GM23338 (cell line): Measurements from ENCODE around the gene HDAC8. TPM values are rescaled to one million over a fixed set of nuclear protein-coding genes. Genes with fewer than 3 reads are reported as not detected.

ENCODE experiments used
- ATAC-seq: fragments of 200-7000 bp; cut with Tn5 transposase; 3 replicates; pipeline ENCODE4 v1.9.1; 2020
- DNase-seq: peaks from one replicate; pipeline ENCODE4 v3.0.0-alpha.2; 2015; ENCODE audit warnings: low spot score
- H2AFZ ChIP-seq: fragments of 200-600 bp; sonication (generic); 2 replicates; pipeline ENCODE4 v1.8.0; 2016; ENCODE audit warnings: antibody characterized with exemption, mild to moderate bottlenecking, moderate library complexity
- H3F3A ChIP-seq: fragments of 200-600 bp; sonication (generic); replicated peaks from 2 replicates; pipeline ENCODE4 v1.8.0; 2017; ENCODE audit warnings: antibody characterized with exemption, mixed run types, low read depth
- H3K27ac ChIP-seq: fragments of 200-600 bp; sonication (generic); 2 replicates; pipeline ENCODE4 v1.6.1; 2016; ENCODE audit warnings: low read depth
- H3K27me3 ChIP-seq: fragments of 200-600 bp; sonication (generic); 2 replicates; pipeline ENCODE4 v1.8.0; 2016; ENCODE audit warnings: mild to moderate bottlenecking, mixed run types, moderate library complexity; ENCODE audit not compliant: insufficient read depth
- H3K36me3 ChIP-seq: fragments of 200-600 bp; sonication (generic); 2 replicates; pipeline ENCODE4 v1.8.0; 2016; ENCODE audit warnings: mild to moderate bottlenecking; ENCODE audit not compliant: insufficient read depth
- H3K4me1 ChIP-seq: fragments of 200-600 bp; sonication (generic); 2 replicates; pipeline ENCODE4 v1.8.0; 2016; ENCODE audit warnings: mild to moderate bottlenecking, moderate library complexity; ENCODE audit not compliant: insufficient read depth
- H3K4me2 ChIP-seq: fragments of 200-600 bp; sonication (generic); 2 replicates; pipeline ENCODE4 v1.7.1; 2017; ENCODE audit warnings: mixed run types
- H3K4me3 ChIP-seq: fragments of 200-600 bp; sonication (generic); 2 replicates; pipeline ENCODE4 v1.6.1; 2016; ENCODE audit warnings: mixed run types
- H3K79me2 ChIP-seq: fragments of 200-600 bp; sonication (generic); replicated peaks from 2 replicates; pipeline ENCODE4 v1.8.0; 2017; ENCODE audit warnings: mild to moderate bottlenecking; ENCODE audit not compliant: insufficient read depth
- H3K9me2 ChIP-seq: fragments of 200-600 bp; sonication (generic); 2 replicates; pipeline ENCODE4 v1.8.0; 2017; ENCODE audit not compliant: insufficient read depth
- H4K20me1 ChIP-seq: fragments of 200-600 bp; sonication (generic); replicated peaks from 2 replicates; pipeline ENCODE4 v1.8.0; 2017; ENCODE audit warnings: mild to moderate bottlenecking; ENCODE audit not compliant: insufficient read depth
- H3K27ac Mint-ChIP-seq: 2 replicates; pipeline ENCODE4 v1.8.0; 2020; ENCODE audit warnings: inconsistent platforms, mild to moderate bottlenecking, moderate library complexity, mixed read lengths
- H3K27me3 Mint-ChIP-seq: 3 replicates; pipeline ENCODE4 v1.8.0; 2022; ENCODE audit warnings: low read depth, mild to moderate bottlenecking, moderate library complexity, mixed read lengths, inconsistent platforms; ENCODE audit not compliant: insufficient read depth, poor library complexity
- H3K36me3 Mint-ChIP-seq: 3 replicates; pipeline ENCODE4 v1.8.0; 2021; ENCODE audit warnings: low read depth, mild to moderate bottlenecking, inconsistent platforms, moderate library complexity, mixed read lengths
- H3K4me1 Mint-ChIP-seq: 3 replicates; pipeline ENCODE4 v1.8.0; 2020; ENCODE audit warnings: mild to moderate bottlenecking, inconsistent platforms, mixed read lengths
- H3K4me3 Mint-ChIP-seq: 3 replicates; pipeline ENCODE4 v1.8.0; 2021; ENCODE audit warnings: moderate library complexity, mild to moderate bottlenecking, inconsistent platforms, mixed read lengths
- H3K9me3 Mint-ChIP-seq: 3 replicates; pipeline ENCODE4 v1.8.0; 2020; ENCODE audit warnings: moderate library complexity, mild to moderate bottlenecking, inconsistent platforms, mixed read lengths
- CREB1 ChIP-seq: fragments of 250-450 bp; sonication (Bioruptor Pico); IDR thresholded peaks from 2 replicates; pipeline ENCODE4 v1.5.0; 2020; ENCODE audit warnings: low read depth, mild to moderate bottlenecking, moderate library complexity
- CTCF ChIP-seq, 2 experiments: fragments of 200-600 bp in 1 of 2; sonication (generic) in 1 of 2; conservative IDR thresholded peaks; 2 replicates each; pipeline versions ENCODE4 v1.5.1 to v1.6.1; 2016 to 2017; ENCODE audit warnings: antibody characterized with exemption in 2 of 2, low read depth in 2 of 2, mild to moderate bottlenecking in 2 of 2, moderate library complexity in 1 of 2
- ETS1 ChIP-seq: IDR thresholded peaks from 2 replicates; pipeline ENCODE4 v1.6.1; 2016; ENCODE audit warnings: antibody characterized with exemption
- EZH2 ChIP-seq: fragments of 200-600 bp; sonication (generic); IDR thresholded peaks from one replicate; pipeline ENCODE4 v1.8.0; 2017; ENCODE audit warnings: antibody characterized with exemption, mild to moderate bottlenecking, low read depth; ENCODE audit not compliant: unreplicated experiment
- EZH2phosphoT487 ChIP-seq: fragments of 200-600 bp; sonication (generic); IDR thresholded peaks from one replicate; pipeline ENCODE4 v1.8.1; 2018; ENCODE audit warnings: antibody characterized with exemption; ENCODE audit not compliant: unreplicated experiment
- JUNB ChIP-seq: IDR thresholded peaks from one replicate; pipeline ENCODE4 v1.6.1; 2016; ENCODE audit warnings: antibody characterized with exemption; ENCODE audit not compliant: unreplicated experiment
- NANOG ChIP-seq: IDR thresholded peaks from 2 replicates; pipeline ENCODE4 v1.6.1; 2016; ENCODE audit warnings: antibody characterized with exemption, borderline replicate concordance
- POLR2AphosphoS5 ChIP-seq: IDR thresholded peaks from 2 replicates; pipeline ENCODE4 v1.6.1; 2016; ENCODE audit warnings: antibody characterized with exemption, low read depth
- REST ChIP-seq: IDR thresholded peaks from one replicate; pipeline ENCODE4 v1.6.1; 2018; ENCODE audit warnings: antibody characterized with exemption; ENCODE audit not compliant: unreplicated experiment
- ZNF114 ChIP-seq: fragments of 250-450 bp; sonication (Bioruptor Pico); IDR thresholded peaks from 2 replicates; pipeline ENCODE4 v1.5.0; 2020; ENCODE audit warnings: mild to moderate bottlenecking, moderate library complexity
- ZNF462 ChIP-seq: fragments of 250-450 bp; sonication (Bioruptor Pico); IDR thresholded peaks from 2 replicates; pipeline ENCODE4 v1.5.0; 2020; ENCODE audit warnings: mild to moderate bottlenecking, moderate library complexity
- polyA plus RNA-seq: library from polyadenylated mRNA; unstranded; fragments of >200 nt; fragmentation: Nextera tagmentation; extraction: Ambion mirVana; gene quantifications from 2 replicates; pipeline ENCODE4 v1.2.1, GENCODE V29; 2016
- total RNA-seq: library from RNA; depleted of rRNA; stranded (reverse); fragments of >200 nt; shearing (Covaris generic); gene quantifications from 2 replicates; pipeline ENCODE4 v1.2.3, GENCODE V29; 2014

HDAC8 gene
- total and polyA plus RNA-seq, 2 experiments from 2014 or later, result 21.6 to 28.7 TPM

GRCh38 chrX:72539822-72540221 lies 32.8 kb downstream of the HDAC8 start:
- Mint-ChIP-seq H3K36me3 (no peaks in the 10 kb centered on the region; the same call in 2 of the 3 replicates), H3K4me1 (no peaks in the 10 kb centered on the region), H3K27ac (no peak overlapping the region), H3K9me3 (no peaks in the 10 kb centered on the region), H3K27me3 (no peaks in the 10 kb centered on the region), H3K4me3 (no peak overlapping the region)
- H3K4me3 ChIP-seq, result no peak overlapping the region
- no peak overlapping the region for H3K27ac ChIP-seq
- H3K9me2 ChIP-seq, result no peaks in the 10 kb centered on the region
- ATAC-seq, result no peak
- no peaks in the 10 kb centered on the region for H4K20me1 ChIP-seq
- H2AFZ ChIP-seq, result no peak overlapping the region
- DNase-seq, result peak; percentile 1
- no peak overlapping the region for H3K4me2 ChIP-seq
- no peaks in the 10 kb centered on the region for H3F3A ChIP-seq
- no peaks in the 10 kb centered on the region for H3K4me1 ChIP-seq
- no peak for TF ChIP-seq CREB1 (CRISPR knock-in tag)
- TF ChIP-seq JUNB, result no peak
- no peak for TF ChIP-seq CTCF (conservative IDR thresholded peaks at IDR 0.05; ENCODE audit: low read depth in 2 of 2)
- no peak for TF ChIP-seq POLR2AphosphoS5
- TF ChIP-seq REST, result no peak
- TF ChIP-seq EZH2, result no peak
- TF ChIP-seq ZNF114 (CRISPR knock-in tag), result no peak
- TF ChIP-seq EZH2phosphoT487, result no peak
- TF ChIP-seq ETS1, result no peak
- no peaks in the 10 kb centered on the region for H3K36me3 ChIP-seq
- H3K27me3 ChIP-seq, result no peaks in the 10 kb centered on the region
- H3K79me2 ChIP-seq, result no peaks in the 10 kb centered on the region

GRCh38 chrX:72536542-72536941 lies 36.1 kb downstream of the HDAC8 start:
- no peaks in the 10 kb centered on the region for H3K27me3 ChIP-seq
- no peaks in the 10 kb centered on the region for H3F3A ChIP-seq
- H3K27ac Mint-ChIP-seq, result no peak overlapping the region
- H3K36me3 Mint-ChIP-seq, result no peaks in the 10 kb centered on the region
- no peak overlapping the region for H3K27ac ChIP-seq
- no peaks in the 10 kb centered on the region for H3K9me2 ChIP-seq
- no peaks in the 10 kb centered on the region for H3K4me1 ChIP-seq
- no peak overlapping the region for H3K4me3 ChIP-seq
- H3K4me2 ChIP-seq, result no peak overlapping the region
- H4K20me1 ChIP-seq, result no peaks in the 10 kb centered on the region
- H3K4me3 Mint-ChIP-seq, result no peak overlapping the region
- no peaks in the 10 kb centered on the region for H3K36me3 ChIP-seq
- no peaks in the 10 kb centered on the region for H3K4me1 Mint-ChIP-seq
- no peak overlapping the region for H2AFZ ChIP-seq
- H3K27me3 Mint-ChIP-seq, result no peaks in the 10 kb centered on the region
- no peaks in the 10 kb centered on the region for H3K9me3 Mint-ChIP-seq
- DNase-seq, result no peak
- ATAC-seq, result no peak
- no peaks in the 10 kb centered on the region for H3K79me2 ChIP-seq
- TF ChIP-seq NANOG (no peak), ZNF462 (no peak)
